A673 (cell line): ENCODE results near the gene IMP4.

Experiments used
- CTCF ChIP-seq: fragments of 300-800, 200-600 bp; sonication (generic); conservative IDR thresholded peaks from 2 replicates; pipeline ENCODE4 v1.5.1; 2017; ENCODE audit warnings: low read depth, mild to moderate bottlenecking, antibody characterized with exemption, low read length, moderate library complexity, mixed read lengths
- EZH2 ChIP-seq: fragments of 200-600 bp; sonication (generic); IDR thresholded peaks from 2 replicates; pipeline ENCODE4 v1.6.1; 2017; ENCODE audit warnings: borderline replicate concordance, low read depth, mild to moderate bottlenecking, mixed read lengths, antibody characterized with exemption, low read length; ENCODE audit not compliant: poor library complexity, severe bottlenecking

- no peak for TF ChIP-seq CTCF
- TF ChIP-seq EZH2 = no peak
Observed at GRCh38 chr2:130345091-130345490, 2.4 kb downstream of the IMP4 start.
